Gastrocnemius medialis (tissue), 4 donors: ENCODE measurements around the gene CDC14A.

Experiments used
- CTCF ChIP-seq, 5 experiments: fragments of 450-650 bp in 3 of 5; fragments of 200-600 bp in 2 of 5; sonication (generic) in 2 of 5; IDR thresholded peaks in 4 of 5; conservative IDR thresholded peaks in 1 of 5; 1 replicate in 4 of 5; 2 replicates in 1 of 5; pipeline ENCODE4 v1.5.1; 2016 to 2019; ENCODE audit warnings: antibody characterized with exemption in 5 of 5, mild to moderate bottlenecking in 3 of 5, moderate library complexity in 3 of 5
- POLR2A ChIP-seq, 2 donors: fragments of 450-650 bp; IDR thresholded peaks; one replicate each; pipeline ENCODE4 v1.6.1; 2017; ENCODE audit warnings: antibody characterized with exemption in 2 of 2, mild to moderate bottlenecking in 2 of 2, moderate library complexity in 2 of 2

GRCh38 chr1:100523038-100523652, 170.8 kb downstream of the CDC14A start:
- TF ChIP-seq CTCF (IDR thresholded peaks at IDR 0.05 in 4 of 5, conservative IDR thresholded peaks at IDR 0.05 in 1 of 5) (no peak), POLR2A (IDR thresholded peaks at IDR 0.05) (no peak)
